Activated T-helper 17 cell treated with anti-CD3 and anti-CD28 coated beads, Interleukin-2, amount 50 U/mL, for 72 hours (primary cell): ENCODE measurements around the gene SLC2A6. TPM values are rescaled to one million over a fixed set of nuclear protein-coding genes. Genes with fewer than 3 reads are reported as not detected.

Source experiments
- ATAC-seq: fragments of 150-1000 bp; cut with Tn5 transposase; replicated peaks from 2 replicates; pipeline ENCODE4 v1.10.0; 2021; ENCODE audit warnings: mild to moderate bottlenecking, moderate library complexity
- H3K27ac Mint-ChIP-seq: one replicate; pipeline ENCODE4 v1.8.0; 2022; ENCODE audit warnings: mixed read lengths
- H3K27me3 Mint-ChIP-seq: one replicate; pipeline ENCODE4 v1.8.0; 2022; ENCODE audit warnings: mixed read lengths
- H3K36me3 Mint-ChIP-seq: one replicate; pipeline ENCODE4 v1.8.0; 2022; ENCODE audit warnings: low read depth, mild to moderate bottlenecking, mixed read lengths
- H3K4me1 Mint-ChIP-seq: one replicate; pipeline ENCODE4 v1.8.0; 2022; ENCODE audit warnings: mixed read lengths
- H3K4me3 Mint-ChIP-seq: one replicate; pipeline ENCODE4 v1.8.0; 2022; ENCODE audit warnings: mild to moderate bottlenecking, mixed read lengths
- H3K9me3 Mint-ChIP-seq: one replicate; pipeline ENCODE4 v1.8.0; 2022; ENCODE audit warnings: mixed read lengths
- total RNA-seq, 2 donors: library from RNA; stranded (reverse); gene quantifications; one replicate each; pipeline ENCODE4 v1.2.3, GENCODE V29; 2022

The SLC2A6 gene
- total RNA-seq, 2 donors from 2014 or later = 1.2 to 1.4 TPM

- peaks cover 8% of the 10 kb centered on the region for H3K27me3 Mint-ChIP-seq
- peak; percentile 81 for ATAC-seq
- peaks cover 21% of the 10 kb centered on the region for H3K4me1 Mint-ChIP-seq
- H3K27ac Mint-ChIP-seq = peak within 1 kb of the TSS; percentile 88
- peaks cover 1% of the 10 kb centered on the region for H3K36me3 Mint-ChIP-seq
- peak within 1 kb of the TSS; percentile 78 for H3K4me3 Mint-ChIP-seq
- H3K9me3 Mint-ChIP-seq = no peaks in the 10 kb centered on the region
These were observed 57.0 kb downstream of the SLC2A6 start, which contains the start of gene ADAMTS13 for GRCh38 chr9:133421615-133422542. Gene ADAMTS13 (plus strand): TSS chr9:133422367. CDS start chr9:133422444, 77 bp downstream.

Other genes starting within 250 kb of the SLC2A6 start
- not detected for gene ABO, start 203.9 kb downstream of the SLC2A6 start, total RNA-seq
- gene SURF6, start 142.9 kb downstream of the SLC2A6 start, total RNA-seq = 10 to 100 TPM; 17.4 to 26.3 TPM
- gene MED22, start 131.0 kb downstream of the SLC2A6 start, total RNA-seq = 10 to 100 TPM; 21.3 to 29.9 TPM
- gene RPL7A, start 130.9 kb downstream of the SLC2A6 start, total RNA-seq = 1,000 to 10,000 TPM; 3,005 to 3,350 TPM
- 10 to 100 TPM; 13.9 to 25.4 TPM for gene SURF1, start 122.6 kb downstream of the SLC2A6 start, total RNA-seq
- gene SURF2, start 122.5 kb downstream of the SLC2A6 start, total RNA-seq = 10 to 100 TPM in 1 of 2 donors, 1 to 10 TPM in 1; 7.0 to 17.3 TPM
- 100 to 1,000 TPM; 315 to 380 TPM for gene SURF4, start 103.0 kb downstream of the SLC2A6 start, total RNA-seq
- gene STKLD1, start 102.7 kb downstream of the SLC2A6 start, total RNA-seq = under 1 TPM in 1 of 2 donors, not detected in 1; 0.77 TPM
- 10 to 100 TPM; 26.1 to 36.5 TPM for gene REXO4, start 61.1 kb downstream of the SLC2A6 start, total RNA-seq
- 1 to 10 TPM; 1.2 to 3.9 TPM for gene ADAMTS13, start 56.7 kb downstream of the SLC2A6 start, total RNA-seq
- 1 to 10 TPM in 1 of 2 donors, under 1 TPM in 1; 0.41 to 3.0 TPM for gene CACFD1, start 19.1 kb downstream of the SLC2A6 start, total RNA-seq
- gene MYMK, start 45.9 kb upstream of the SLC2A6 start, total RNA-seq = not detected
- gene ADAMTSL2, start 55.6 kb upstream of the SLC2A6 start, total RNA-seq = not detected
- not detected for gene FAM163B, start 130.3 kb upstream of the SLC2A6 start, total RNA-seq
- gene DBH, start 157.3 kb upstream of the SLC2A6 start, total RNA-seq = not detected